ELR (cell line): ENCODE data around the gene MTMR8.

Source experiments
- DNase-seq: peaks from one replicate; pipeline ENCODE4 v3.0.0-alpha.2; 2015; ENCODE audit warnings: low read depth

The MTMR8 gene

GRCh38 chrX:64306712-64307111 lies 88.5 kb downstream of the MTMR8 start:
- no peak for DNase-seq

- DNase-seq = no peak
Observed at GRCh38 chrX:64291123-64291522, 104.1 kb downstream of the MTMR8 start.

DNA sequence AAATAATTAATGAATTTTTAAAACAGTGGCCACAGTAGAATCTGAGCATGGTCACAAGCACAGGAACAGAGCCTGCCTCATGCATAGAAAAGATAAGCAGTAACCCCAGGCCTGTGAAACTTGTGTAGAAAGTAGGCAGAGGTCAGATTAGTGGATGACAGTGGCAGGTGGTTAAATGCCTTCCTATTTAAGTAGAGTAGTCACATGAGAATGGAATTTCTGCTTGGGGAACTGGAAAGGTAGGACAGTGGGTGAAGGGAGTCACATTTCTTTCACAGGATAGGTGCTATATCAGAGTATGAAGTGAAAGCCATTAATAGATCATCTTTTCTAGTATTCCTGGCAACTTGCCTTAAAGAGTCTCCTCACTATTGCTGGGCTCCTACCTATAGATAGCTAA lies 130.0 kb downstream of the MTMR8 start:
- no peak for DNase-seq

- DNase-seq = no peak
Observed at GRCh38 chrX:64230123-64230970, 164.9 kb downstream of the MTMR8 start, which contains the start of gene ASB12. TSS of gene ASB12 (minus strand) at chrX:64230607. CDS start at chrX:64225650, 4,957 bp downstream.

GRCh38 chrX:64229154-64229553 lies 166.1 kb downstream of the MTMR8 start:
- DNase-seq = no peak
